ENCODE results near the gene WIPF1.

The WIPF1 gene

DNA sequence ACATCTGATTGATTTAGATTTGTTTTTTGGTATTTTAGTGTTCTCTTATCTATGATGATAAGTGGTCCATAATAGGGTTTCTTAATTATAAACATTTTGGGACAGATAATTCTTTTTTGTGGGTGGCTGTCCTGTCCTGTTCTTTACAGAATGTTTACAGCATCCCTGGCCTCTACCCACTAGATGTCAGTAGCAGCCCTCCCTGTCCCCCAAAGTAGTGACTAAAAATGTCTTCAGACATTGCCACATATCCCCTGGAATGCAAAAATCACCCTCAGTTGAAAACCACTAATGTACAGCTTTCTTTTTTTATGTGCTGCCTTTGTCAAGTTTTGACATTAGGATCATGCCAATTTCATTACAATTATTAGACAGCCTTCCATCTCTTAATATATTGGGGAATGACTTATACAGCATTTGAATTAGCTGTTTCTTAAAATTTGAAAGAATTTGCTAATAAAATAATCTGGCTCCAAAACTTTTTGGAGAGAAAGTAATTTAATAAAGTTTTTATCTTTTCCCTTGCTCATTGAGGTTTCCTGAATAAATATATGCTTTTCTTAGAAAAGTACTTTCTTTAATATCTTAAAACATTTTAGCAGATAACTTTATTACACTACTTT, 19.5 kb downstream of the WIPF1 start:
- no peak for TF ChIP-seq FOXP2 (optimal IDR thresholded peaks at IDR 0.05; ENCODE audit: borderline replicate concordance, extremely low read depth, extremely low read length, insufficient read depth)
- TF ChIP-seq SIN3A (IDR thresholded peaks at IDR 0.05; ENCODE audit: borderline replicate concordance, insufficient read depth, low read length): no peak
- TF ChIP-seq TAF1 (IDR thresholded peaks at IDR 0.05; ENCODE audit: borderline replicate concordance, insufficient read depth, low read length): no peak
- TF ChIP-seq REST (IDR thresholded peaks at IDR 0.05; ENCODE audit: insufficient read depth in 1 of 2, low read depth in 2 of 2, low read length in 2 of 2): no peak
- TF ChIP-seq POLR2AphosphoS5 (IDR thresholded peaks at IDR 0.05; ENCODE audit: low read depth, low read length): no peak

GRCh38 chr2:174575124-174575776, 22.4 kb downstream of the WIPF1 start:
- TF ChIP-seq SIN3A (IDR thresholded peaks at IDR 0.05; ENCODE audit: borderline replicate concordance, insufficient read depth, low read length) (no peak), FOXP2 (optimal IDR thresholded peaks at IDR 0.05; ENCODE audit: borderline replicate concordance, extremely low read depth, extremely low read length, insufficient read depth) (no peak), POLR2AphosphoS5 (IDR thresholded peaks at IDR 0.05; ENCODE audit: low read depth, low read length) (no peak), TAF1 (IDR thresholded peaks at IDR 0.05; ENCODE audit: borderline replicate concordance, insufficient read depth, low read length) (no peak), REST (IDR thresholded peaks at IDR 0.05; ENCODE audit: insufficient read depth in 1 of 2, low read depth in 2 of 2, low read length in 2 of 2) (no peak)

- TF ChIP-seq SIN3A (IDR thresholded peaks at IDR 0.05; ENCODE audit: borderline replicate concordance, insufficient read depth, low read length): no peak
- no peak for TF ChIP-seq FOXP2 (optimal IDR thresholded peaks at IDR 0.05; ENCODE audit: borderline replicate concordance, extremely low read depth, extremely low read length, insufficient read depth)
- no peak for TF ChIP-seq REST (IDR thresholded peaks at IDR 0.05; ENCODE audit: insufficient read depth in 1 of 2, low read depth in 2 of 2, low read length in 2 of 2)
- no peak for TF ChIP-seq TAF1 (IDR thresholded peaks at IDR 0.05; ENCODE audit: borderline replicate concordance, insufficient read depth, low read length)
Measured at GRCh38 chr2:174574657-174575056, 22.9 kb downstream of the WIPF1 start.

DNA sequence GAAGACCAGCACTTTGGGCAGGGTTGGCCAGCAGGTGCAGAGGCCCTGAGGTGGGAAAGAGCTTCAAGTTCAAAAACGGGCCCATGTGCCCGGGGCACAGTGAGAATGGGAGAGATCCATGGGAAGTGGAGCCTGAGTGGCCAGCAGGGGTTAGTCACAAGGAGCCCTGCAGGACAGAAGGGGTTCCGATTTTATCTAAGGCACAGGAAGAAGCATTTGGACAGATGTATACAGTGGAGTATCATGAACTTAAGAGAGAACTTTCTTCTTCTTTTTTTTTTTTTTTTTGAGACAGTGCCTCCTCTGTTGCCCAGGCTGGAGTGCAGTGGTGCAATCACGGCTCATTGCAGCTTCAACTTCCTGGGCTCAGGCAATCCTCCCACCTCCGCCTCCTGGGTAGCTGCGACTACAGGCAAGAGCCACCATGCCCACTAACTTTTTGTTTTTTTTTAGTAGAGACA, 24.0 kb downstream of the WIPF1 start:
- TF ChIP-seq SIN3A (IDR thresholded peaks at IDR 0.05; ENCODE audit: borderline replicate concordance, insufficient read depth, low read length): no peak
- TF ChIP-seq FOXP2 (optimal IDR thresholded peaks at IDR 0.05; ENCODE audit: borderline replicate concordance, extremely low read depth, extremely low read length, insufficient read depth): no peak
- TF ChIP-seq POLR2AphosphoS5 (IDR thresholded peaks at IDR 0.05; ENCODE audit: low read depth, low read length): no peak
- no peak for TF ChIP-seq TAF1 (IDR thresholded peaks at IDR 0.05; ENCODE audit: borderline replicate concordance, insufficient read depth, low read length)
- no peak for TF ChIP-seq REST (IDR thresholded peaks at IDR 0.05; ENCODE audit: insufficient read depth in 1 of 2, low read depth in 2 of 2, low read length in 2 of 2)

All from PFSK-1 (cell line).